Lower leg skin (tissue), 4 donors: ENCODE measurements around the gene CCN5. TPM values are rescaled to one million over a fixed set of nuclear protein-coding genes. Genes with fewer than 3 reads are reported as not detected.
"Not testable (repeated sequence)": the region's sequence is repeated elsewhere in the genome, so short reads cannot be mapped to it uniquely, and the experiment has no call there.

Experiments
- DNase-seq, 2 donors: peaks; one replicate each; pipeline ENCODE4 v3.0.0-alpha.2; 2019; ENCODE audit warnings: low spot score in 2 of 2
- H3K4me3 ChIP-seq: fragments of 200-600 bp; sonication (generic); 2 replicates; pipeline ENCODE4 v1.5.1; 2017; ENCODE audit warnings: mild to moderate bottlenecking, low read depth; ENCODE audit not compliant: poor library complexity, severe bottlenecking
- CTCF ChIP-seq, 3 donors: fragments of 450-650 bp; IDR thresholded peaks; one replicate each; pipeline ENCODE4 v1.5.1; 2016; ENCODE audit warnings: antibody characterized with exemption in 3 of 3, mild to moderate bottlenecking in 3 of 3, moderate library complexity in 2 of 3
- POLR2A ChIP-seq, 2 donors: fragments of 450-650 bp; IDR thresholded peaks; one replicate each; pipeline ENCODE4 v1.6.1; 2016 to 2017; ENCODE audit warnings: antibody characterized with exemption in 2 of 2, mild to moderate bottlenecking in 1 of 2, moderate library complexity in 1 of 2
- WGBS, 2 donors: methylation state at CpG; one replicate each; pipeline ENCODE4 v1.1.5; 2018; 5-methylcytosine and 5-hydroxymethylcytosine counted together
- intact Hi-C: fragments of 100-400 bp; cut with DNase I; formaldehyde crosslinking; loops from one replicate; pipeline ENCODE4 v1.15.0; 2023; ENCODE audit warnings: low total_unique reads
- total RNA-seq, 4 donors: library from RNA; depleted of rRNA; stranded (reverse); fragments of >200 nt; gene quantifications; one replicate each; pipeline ENCODE4 v1.1.0, GENCODE V29; 2016

Gene CCN5
- total RNA-seq, 4 donors from 2014 or later = 50.8 to 481 (median 81.3) TPM

- intact Hi-C loops = no loop called here
- TF ChIP-seq POLR2A (IDR thresholded peaks at IDR 0.05) = no peak
- no peak for TF ChIP-seq CTCF (IDR thresholded peaks at IDR 0.05)
- H3K4me3 ChIP-seq = no peak overlapping the region
- WGBS, 2 donors = 74 to 83% methylated on average over 4 of the region's 4 CpGs
- no peak for DNase-seq
Observed at GRCh38 chr20:44694159-44694558, 21.0 kb upstream of the CCN5 start.

- intact Hi-C loops = no loop called here
- TF ChIP-seq CTCF (IDR thresholded peaks at IDR 0.05) = no peak
- no peak for TF ChIP-seq POLR2A (IDR thresholded peaks at IDR 0.05)
- no peak for DNase-seq
- 39 to 51% methylated on average over 2 of the region's 2 CpGs for WGBS, 2 donors
- H3K4me3 ChIP-seq = no peak overlapping the region
Observed at GRCh38 chr20:44695295-44695673, 19.9 kb upstream of the CCN5 start.

GRCh38 chr20:44695674-44696300, 19.4 kb upstream of the CCN5 start:
- TF ChIP-seq POLR2A (IDR thresholded peaks at IDR 0.05) = no peak
- TF ChIP-seq CTCF (IDR thresholded peaks at IDR 0.05) = no peak

GRCh38 chr20:44696315-44696714, 18.9 kb upstream of the CCN5 start:
- no peak for TF ChIP-seq POLR2A (IDR thresholded peaks at IDR 0.05)
- no peak for TF ChIP-seq CTCF (IDR thresholded peaks at IDR 0.05)
- intact Hi-C loops = no loop called here
- 91 to 96% methylated on average over 3 of the region's 3 CpGs for WGBS, 2 donors
- H3K4me3 ChIP-seq = no peak overlapping the region
- DNase-seq = no peak

More at GRCh38 chr20:44695674-44696300, 19.4 kb upstream of the CCN5 start:
- intact Hi-C loops = no loop called here
- DNase-seq = no peak
- H3K4me3 ChIP-seq = no peak overlapping the region

GRCh38 chr20:44697041-44697440, 18.1 kb upstream of the CCN5 start:
- intact Hi-C loops, DNase-seq, H3K4me3 ChIP-seq: not testable (repeated sequence)
- 91 to 97% methylated on average over 5 of the region's 5 CpGs for WGBS, 2 donors

- 40 to 77% methylated on average over 3 of the region's 3 CpGs for WGBS, 2 donors
- intact Hi-C loops = no loop called here
- H3K4me3 ChIP-seq = no peak overlapping the region
- TF ChIP-seq CTCF (IDR thresholded peaks at IDR 0.05) (no peak), POLR2A (IDR thresholded peaks at IDR 0.05) (no peak)
- no peak for DNase-seq
Observed at GRCh38 chr20:44698351-44698750, 16.8 kb upstream of the CCN5 start.
